Activated T-cell treated with anti-CD3 and anti-CD28 coated beads, Interleukin-2, amount 50 U/mL, for 24 hours (primary cell): ENCODE data around the gene KCNK6.
A peak's percentile ranks its signal among the peaks of the same experiment; 100 is the strongest.

Experiments
- DNase-seq: peaks from one replicate; pipeline ENCODE4 v3.0.0-alpha.2; 2020
- H3K27ac Mint-ChIP-seq: 2 replicates; pipeline ENCODE4 v1.8.0; 2020; ENCODE audit warnings: mild to moderate bottlenecking, mixed read lengths
- H3K27me3 Mint-ChIP-seq: 2 replicates; pipeline ENCODE4 v1.8.0; 2020; ENCODE audit warnings: mixed read lengths
- H3K36me3 Mint-ChIP-seq: 2 replicates; pipeline ENCODE4 v1.8.0; 2020; ENCODE audit warnings: low read depth, mixed read lengths
- H3K4me1 Mint-ChIP-seq: 2 replicates; pipeline ENCODE4 v1.8.0; 2020; ENCODE audit warnings: low read depth, mixed read lengths
- H3K4me3 Mint-ChIP-seq: 2 replicates; pipeline ENCODE4 v1.8.0; 2020; ENCODE audit warnings: mild to moderate bottlenecking, moderate library complexity, mixed read lengths
- H3K9me3 Mint-ChIP-seq: 2 replicates; pipeline ENCODE4 v1.8.0; 2020; ENCODE audit warnings: mixed read lengths

The KCNK6 gene

GRCh38 chr19:38375748-38376147, 56.1 kb downstream of the KCNK6 start:
- H3K27ac Mint-ChIP-seq: peak overlapping the region; percentile 99
- H3K4me1 Mint-ChIP-seq: peaks cover 30% of the 10 kb centered on the region
- H3K9me3 Mint-ChIP-seq: no peaks in the 10 kb centered on the region
- H3K27me3 Mint-ChIP-seq: no peaks in the 10 kb centered on the region
- H3K36me3 Mint-ChIP-seq: peaks cover 60% of the 10 kb centered on the region
- no peak for DNase-seq
- H3K4me3 Mint-ChIP-seq: peak overlapping the region; percentile 99

- no peaks in the 10 kb centered on the region for H3K9me3 Mint-ChIP-seq
- H3K4me1 Mint-ChIP-seq: peaks cover 30% of the 10 kb centered on the region
- H3K36me3 Mint-ChIP-seq: peaks cover 68% of the 10 kb centered on the region
- peak overlapping the region; percentile 99 for H3K4me3 Mint-ChIP-seq
- no peaks in the 10 kb centered on the region for H3K27me3 Mint-ChIP-seq
- H3K27ac Mint-ChIP-seq: peak overlapping the region; percentile 71
- DNase-seq: no peak
Measured at GRCh38 chr19:38376576-38376975, 56.9 kb downstream of the KCNK6 start.

GRCh38 chr19:38377052-38377451, 57.4 kb downstream of the KCNK6 start:
- Mint-ChIP-seq H3K4me1 (peaks cover 30% of the 10 kb centered on the region), H3K4me3 (peak overlapping the region; percentile 99), H3K27ac (no peak overlapping the region), H3K36me3 (peaks cover 73% of the 10 kb centered on the region), H3K9me3 (no peaks in the 10 kb centered on the region), H3K27me3 (no peaks in the 10 kb centered on the region)
- DNase-seq: no peak

GRCh38 chr19:38378866-38379265, 59.2 kb downstream of the KCNK6 start:
- peaks cover 30% of the 10 kb centered on the region for H3K4me1 Mint-ChIP-seq
- no peaks in the 10 kb centered on the region for H3K27me3 Mint-ChIP-seq
- H3K27ac Mint-ChIP-seq: no peak overlapping the region
- peaks cover 91% of the 10 kb centered on the region for H3K36me3 Mint-ChIP-seq
- H3K4me3 Mint-ChIP-seq: no peak overlapping the region
- no peaks in the 10 kb centered on the region for H3K9me3 Mint-ChIP-seq
- DNase-seq: no peak

- Mint-ChIP-seq H3K4me3 (no peak overlapping the region), H3K36me3 (peaks cover 91% of the 10 kb centered on the region), H3K4me1 (peaks cover 19% of the 10 kb centered on the region), H3K9me3 (no peaks in the 10 kb centered on the region), H3K27me3 (peaks cover 3% of the 10 kb centered on the region), H3K27ac (no peak overlapping the region)
- DNase-seq: no peak
Measured at GRCh38 chr19:38381138-38381537, 61.5 kb downstream of the KCNK6 start.
